Measurements from ENCODE around the gene PARD3.

DNA sequence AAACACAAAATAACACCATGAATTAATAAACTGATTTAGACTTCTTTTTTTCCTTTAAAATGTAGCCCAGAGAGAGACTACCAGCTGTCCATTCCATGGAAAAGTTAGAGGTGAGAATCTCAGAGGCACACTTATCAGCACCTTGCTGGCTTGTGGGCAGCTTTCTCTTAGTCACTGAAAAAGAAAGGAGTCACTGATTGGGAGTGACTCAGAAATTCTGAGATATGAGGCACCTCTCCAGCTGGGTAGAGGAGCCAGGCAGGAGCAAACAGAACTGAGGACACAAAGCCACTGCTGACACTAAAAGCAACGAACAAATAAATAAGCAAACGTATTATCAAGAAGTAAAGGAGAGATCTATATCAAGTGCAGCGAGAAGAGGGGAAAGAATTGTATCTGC is 310.6 kb downstream of the PARD3 start:
- TF ChIP-seq POLR2A (IDR thresholded peaks at IDR 0.05; ENCODE audit: low read depth): no peak
- TF ChIP-seq CTCF (IDR thresholded peaks at IDR 0.05): no peak
- no peak for TF ChIP-seq EP300 (IDR thresholded peaks at IDR 0.05)
- TF ChIP-seq POLR2AphosphoS5 (IDR thresholded peaks at IDR 0.05): no peak
